Progenitor cell of endocrine pancreas (in vitro differentiated cells): ENCODE results near the gene EVPL. TPM values are rescaled to one million over a fixed set of nuclear protein-coding genes. Genes with fewer than 3 reads are reported as not detected.

Experiments
- DNase-seq: peaks from one replicate; pipeline ENCODE4 v3.0.0; 2021; ENCODE audit warnings: low spot score; ENCODE audit not compliant: unreplicated experiment
- H3K27ac Mint-ChIP-seq: 2 replicates; pipeline ENCODE4 v1.8.0; 2021; ENCODE audit warnings: mild to moderate bottlenecking, moderate library complexity, mixed read lengths
- H3K27me3 Mint-ChIP-seq: 2 replicates; pipeline ENCODE4 v1.8.0; 2021; ENCODE audit warnings: mixed read lengths
- H3K36me3 Mint-ChIP-seq: 2 replicates; pipeline ENCODE4 v1.8.0; 2022; ENCODE audit warnings: mixed read lengths; ENCODE audit not compliant: insufficient read depth
- H3K4me1 Mint-ChIP-seq: 2 replicates; pipeline ENCODE4 v1.8.0; 2021; ENCODE audit warnings: low read depth, mixed read lengths
- H3K4me3 Mint-ChIP-seq: 2 replicates; pipeline ENCODE4 v1.8.0; 2021; ENCODE audit warnings: low read depth, mild to moderate bottlenecking, moderate library complexity, mixed read lengths
- H3K9me3 Mint-ChIP-seq: 2 replicates; pipeline ENCODE4 v1.8.0; 2021; ENCODE audit warnings: low read depth, mixed read lengths
- CTCF ChIP-seq: fragments of 200-600 bp; sonication (generic); IDR thresholded peaks from one replicate; pipeline ENCODE4 v1.5.0; 2021; ENCODE audit warnings: antibody characterized with exemption, mild to moderate bottlenecking; ENCODE audit not compliant: unreplicated experiment
- total RNA-seq: library from RNA; stranded (reverse); gene quantifications from 2 replicates; pipeline ENCODE4 v1.2.1, GENCODE V29; 2021

Gene EVPL
- total RNA-seq, 1 donor from 2014 or later: 0.05 TPM

GRCh38 chr17:76019833-76020467 is 7.2 kb downstream of the EVPL start:
- TF ChIP-seq CTCF: no peak
- H3K27me3 Mint-ChIP-seq: peaks cover 12% of the 10 kb centered on the region
- H3K27ac Mint-ChIP-seq: no peak overlapping the region
- DNase-seq: no peak
- no peaks in the 10 kb centered on the region for H3K9me3 Mint-ChIP-seq
- H3K4me1 Mint-ChIP-seq: peaks cover 3% of the 10 kb centered on the region
- H3K4me3 Mint-ChIP-seq: no peak overlapping the region
- no peaks in the 10 kb centered on the region for H3K36me3 Mint-ChIP-seq

- Mint-ChIP-seq H3K9me3 (no peaks in the 10 kb centered on the region), H3K36me3 (no peaks in the 10 kb centered on the region), H3K27ac (no peak overlapping the region), H3K4me3 (no peak overlapping the region), H3K4me1 (peaks cover 6% of the 10 kb centered on the region), H3K27me3 (peaks cover 12% of the 10 kb centered on the region)
- TF ChIP-seq CTCF: no peak
- DNase-seq: no peak
Observed at GRCh38 chr17:76018801-76019200, 8.3 kb downstream of the EVPL start.

GRCh38 chr17:76018340-76018680 is 8.8 kb downstream of the EVPL start:
- Mint-ChIP-seq H3K9me3 (no peaks in the 10 kb centered on the region), H3K36me3 (no peaks in the 10 kb centered on the region), H3K4me3 (no peak overlapping the region), H3K27ac (no peak overlapping the region), H3K27me3 (peaks cover 12% of the 10 kb centered on the region), H3K4me1 (peaks cover 6% of the 10 kb centered on the region)
- DNase-seq: no peak
- no peak for TF ChIP-seq CTCF

- H3K4me3 Mint-ChIP-seq: no peak overlapping the region
- H3K27me3 Mint-ChIP-seq: peaks cover 7% of the 10 kb centered on the region
- peaks cover 6% of the 10 kb centered on the region for H3K4me1 Mint-ChIP-seq
- no peak overlapping the region for H3K27ac Mint-ChIP-seq
- no peaks in the 10 kb centered on the region for H3K36me3 Mint-ChIP-seq
- TF ChIP-seq CTCF: no peak
- no peaks in the 10 kb centered on the region for H3K9me3 Mint-ChIP-seq
- no peak for DNase-seq
Observed at GRCh38 chr17:76017481-76018339, 9.4 kb downstream of the EVPL start.

- DNase-seq: no peak
- H3K27me3 Mint-ChIP-seq: peaks cover 3% of the 10 kb centered on the region
- TF ChIP-seq CTCF: no peak
- no peak overlapping the region for H3K4me3 Mint-ChIP-seq
- H3K4me1 Mint-ChIP-seq: peaks cover 3% of the 10 kb centered on the region
- H3K27ac Mint-ChIP-seq: no peak overlapping the region
- no peaks in the 10 kb centered on the region for H3K36me3 Mint-ChIP-seq
- no peaks in the 10 kb centered on the region for H3K9me3 Mint-ChIP-seq
Observed at GRCh38 chr17:76014925-76015261, 12.2 kb downstream of the EVPL start.
